IMR-90 (cell line): ENCODE data around the gene HUNK. TPM values are rescaled to one million over a fixed set of nuclear protein-coding genes. Genes with fewer than 3 reads are reported as not detected.

Experiments used
- ATAC-seq: fragments of 200-7000 bp; cut with Tn5 transposase; 2 replicates; pipeline ENCODE4 v1.9.1; 2020; ENCODE audit warnings: low read depth, mild to moderate bottlenecking, moderate library complexity
- BruUV-seq: library from RNA; stranded (reverse); fragments of 400-500 nt; replicated peaks from 2 replicates; lab custom pipeline; 2021; lab: Mats Ljungman, UMichigan
- CTCF ChIA-PET: fragments of 300-600 bp; formaldehyde crosslinking; extraction: SDS; loops from one replicate; lab custom pipeline; 2021; ENCODE audit warnings: antibody characterized with exemption; lab: Yijun Ruan, JAX
- POLR2A ChIA-PET: fragments of 300-600 bp; sonication (Branson Sonifier 250); formaldehyde crosslinking; loops from one replicate; lab custom pipeline; 2022; ENCODE audit warnings: antibody characterized with exemption; ENCODE audit not compliant: unreplicated experiment; lab: Charles Lee
- DNase-seq: peaks from one replicate; pipeline ENCODE4 v3.0.0; 2013
- H2AFZ ChIP-seq: replicated peaks from 2 replicates; pipeline ENCODE3; 2013; ENCODE audit warnings: low read length, mild to moderate bottlenecking; ENCODE audit not compliant: poor library complexity
- H2AK5ac ChIP-seq: 2 replicates; pipeline ENCODE4 v1.6.1; 2013; ENCODE audit warnings: low read depth, low read length, inconsistent platforms
- H2AK9ac ChIP-seq: replicated peaks from 2 replicates; pipeline ENCODE3; 2013; ENCODE audit warnings: mild to moderate bottlenecking, low read depth, low read length, moderate library complexity; ENCODE audit not compliant: poor library complexity
- H2BK120ac ChIP-seq: 2 replicates; pipeline ENCODE4 v1.6.1; 2013; ENCODE audit warnings: low read depth, low read length, inconsistent platforms
- H2BK15ac ChIP-seq: 3 replicates; pipeline ENCODE4 v1.6.1; 2013; ENCODE audit warnings: low read depth, low read length, inconsistent platforms
- H2BK20ac ChIP-seq: 2 replicates; pipeline ENCODE4 v1.6.1; 2013; ENCODE audit warnings: low read depth, mild to moderate bottlenecking, inconsistent platforms, low read length, moderate library complexity
- H2BK5ac ChIP-seq: 2 replicates; pipeline ENCODE4 v1.6.1; 2013; ENCODE audit warnings: mild to moderate bottlenecking, low read depth, low read length, inconsistent platforms; ENCODE audit not compliant: poor library complexity, severe bottlenecking
- H3K14ac ChIP-seq: replicated peaks from 2 replicates; pipeline ENCODE4 v1.6.1; 2013; ENCODE audit warnings: low read depth, low read length, inconsistent platforms
- H3K18ac ChIP-seq: 2 replicates; pipeline ENCODE4 v1.6.1; 2013; ENCODE audit warnings: low read depth, low read length, control low read depth
- H3K23ac ChIP-seq: 2 replicates; pipeline ENCODE4 v1.6.1; 2013; ENCODE audit warnings: low read depth, low read length, inconsistent platforms
- H3K27ac ChIP-seq: 2 replicates; pipeline ENCODE4 v1.5.1; 2013; ENCODE audit warnings: mild to moderate bottlenecking, control low read depth, low read length; ENCODE audit not compliant: insufficient read depth
- H3K27me3 ChIP-seq: 2 replicates; pipeline ENCODE4 v1.6.1; 2013; ENCODE audit warnings: low read length; ENCODE audit not compliant: control insufficient read depth, insufficient read depth
- H3K36me3 ChIP-seq: 2 replicates; pipeline ENCODE4 v1.6.1; 2013; ENCODE audit warnings: low read length, mixed read lengths; ENCODE audit not compliant: control insufficient read depth, insufficient read depth
- H3K4ac ChIP-seq: 2 replicates; pipeline ENCODE4 v1.6.1; 2013; ENCODE audit warnings: low read depth, low read length, inconsistent platforms
- H3K4me1 ChIP-seq: 2 replicates; pipeline ENCODE4 v1.6.1; 2013; ENCODE audit warnings: low read length, mixed read lengths; ENCODE audit not compliant: control insufficient read depth, insufficient read depth
- H3K4me2 ChIP-seq: 2 replicates; pipeline ENCODE4 v1.6.1; 2013; ENCODE audit warnings: low read depth, mild to moderate bottlenecking, control low read depth, low read length, moderate library complexity
- H3K4me3 ChIP-seq: 2 replicates; pipeline ENCODE4 v1.5.1; 2013; ENCODE audit warnings: low read depth, mild to moderate bottlenecking, control low read depth, low read length, moderate library complexity; ENCODE audit not compliant: insufficient read depth
- H3K56ac ChIP-seq: 2 replicates; pipeline ENCODE4 v1.6.1; 2013; ENCODE audit warnings: low read length, inconsistent platforms; ENCODE audit not compliant: insufficient read depth; ENCODE audit errors: extremely low read depth
- H3K79me1 ChIP-seq, 2 experiments: 2 replicates each; pipeline ENCODE4 v1.6.1; 2013; ENCODE audit warnings: low read length in 2 of 2, inconsistent platforms in 1 of 2, low read depth in 1 of 2
- H3K9ac ChIP-seq: 2 replicates; pipeline ENCODE4 v1.6.1; 2013; ENCODE audit warnings: low read depth, low read length, control low read depth
- H3K9me1 ChIP-seq: 2 replicates; pipeline ENCODE4 v1.6.1; 2013; ENCODE audit warnings: low read length, inconsistent platforms; ENCODE audit not compliant: insufficient read depth
- H3K9me3 ChIP-seq: 2 replicates; pipeline ENCODE4 v1.6.1; 2013; ENCODE audit warnings: low read length; ENCODE audit not compliant: control insufficient read depth, insufficient read depth
- H4K20me1 ChIP-seq: 2 replicates; pipeline ENCODE4 v1.6.1; 2013; ENCODE audit warnings: low read length, inconsistent platforms; ENCODE audit not compliant: insufficient read depth
- H4K5ac ChIP-seq: 2 replicates; pipeline ENCODE4 v1.6.1; 2013; ENCODE audit warnings: mild to moderate bottlenecking, low read depth, low read length, control low read depth
- H4K8ac ChIP-seq, 2 experiments: 2 replicates each; pipeline ENCODE4 v1.6.1; 2013; ENCODE audit warnings: low read depth in 2 of 2, low read length in 2 of 2, control low read depth in 1 of 2, inconsistent platforms in 1 of 2
- H4K91ac ChIP-seq: 2 replicates; pipeline ENCODE4 v1.6.1; 2013; ENCODE audit warnings: low read depth, low read length, inconsistent platforms; ENCODE audit not compliant: insufficient read depth
- BHLHE40 ChIP-seq: fragments of 150-350 bp; IDR thresholded peaks from 2 replicates; pipeline ENCODE4 v1.6.1; 2016; ENCODE audit warnings: mild to moderate bottlenecking, low read depth, low read length
- MAFK ChIP-seq: IDR thresholded peaks from 2 replicates; pipeline ENCODE4 v1.6.1; 2012; ENCODE audit warnings: low read depth, low read length, improper control_type of control experiment
- NFE2L2 ChIP-seq: fragments of 150-350 bp; IDR thresholded peaks from 2 replicates; pipeline ENCODE4 v1.6.1; 2016; ENCODE audit warnings: low read depth, mild to moderate bottlenecking, low read length
- RAD21 ChIP-seq: IDR thresholded peaks from 2 replicates; pipeline ENCODE4 v1.6.1; 2012; ENCODE audit warnings: low read length, improper control_type of control experiment
- RCOR1 ChIP-seq: IDR thresholded peaks from 2 replicates; pipeline ENCODE4 v1.6.1; 2012; ENCODE audit warnings: mild to moderate bottlenecking, low read length, improper control_type of control experiment; ENCODE audit not compliant: insufficient replicate concordance
- WGBS, 2 experiments: methylation state at CpG; one replicate each; pipeline versions ENCODE4 v1.1.5 to v1.1.7; 2013; ENCODE audit warnings: missing lambda C conversion rate in 2 of 2; ENCODE audit not compliant: insufficient read length in 1 of 2; ENCODE audit errors: extremely low coverage in 2 of 2; 5-methylcytosine and 5-hydroxymethylcytosine counted together
- dilution Hi-C: fragments of 300-500 bp; cut with HindIII; formaldehyde crosslinking; loops from one replicate; pipeline ENCODE4 v1.14.3; 2018; ENCODE audit warnings: low sequenced_read_pairs; ENCODE audit not compliant: unreplicated experiment
- in situ Hi-C: fragments of 300-500 bp; cut with MboI; formaldehyde crosslinking; loops from 3 replicates; pipeline ENCODE4 v1.14.3; 2019; ENCODE audit warnings: low sequenced_read_pairs, inconsistent platforms, mixed read lengths
- intact Hi-C: fragments of 100-400 bp; cut with micrococcal nuclease; formaldehyde crosslinking; loops from 2 replicates; pipeline ENCODE4 v1.10.0; 2022
- polyA plus RNA-seq, 3 experiments: library from polyadenylated mRNA; depleted of rRNA; stranded (reverse); fragments of >200 nt; gene quantifications; 2 replicates each; pipeline ENCODE4 v1.2.3, GENCODE V29; 2012; ENCODE audit warnings: low replicate concordance in 1 of 3
- total RNA-seq: library from RNA; depleted of rRNA; stranded (reverse); fragments of >200 nt; gene quantifications from 2 replicates; pipeline ENCODE4 v1.2.3, GENCODE V29; 2012
- TF ChIP-seq, protein P1 (sequence below): fragments of 150-350 bp; IDR thresholded peaks from 2 replicates; pipeline ENCODE4 v1.6.1; 2016; ENCODE audit warnings: low read depth, mild to moderate bottlenecking, low read length, moderate library complexity, borderline replicate concordance

The HUNK gene
- total and polyA plus RNA-seq, 2 of the 4 experiments (the other 2 are of a cell fraction) = 1.0 to 2.0 TPM

DNA sequence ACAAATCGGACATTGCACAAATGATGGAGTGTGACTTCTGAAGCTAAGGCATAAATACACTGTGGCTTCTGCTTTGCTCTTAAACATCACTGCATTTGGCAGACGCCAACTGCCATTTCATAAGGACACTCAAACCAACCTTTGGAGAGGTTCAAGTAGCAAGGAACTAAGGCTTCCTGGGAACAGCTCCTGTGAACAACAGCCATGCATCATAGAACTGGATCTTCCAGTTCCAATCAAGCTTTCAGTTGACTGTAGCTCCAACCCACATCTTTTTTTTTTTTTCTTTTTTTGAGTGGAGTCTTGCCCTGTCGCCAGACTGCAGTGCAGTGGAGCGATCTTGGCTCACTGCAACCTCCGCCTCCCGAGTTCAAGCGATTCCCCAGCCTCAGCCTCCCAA, 10.7 kb upstream of the HUNK start:
- intact Hi-C loops = no loop called here
- H2BK5ac ChIP-seq = no peak overlapping the region
- no peak overlapping the region for H3K23ac ChIP-seq
- WGBS, 2 experiments = 83% methylated on average over 1 of the region's 7 CpGs; no CpG with 5 or more reads in 1 of the 2 experiments
- H2AK9ac ChIP-seq = no peak overlapping the region
- no peak overlapping the region for H3K18ac ChIP-seq
- H2AFZ ChIP-seq = no peak overlapping the region
- H3K9ac ChIP-seq = no peak overlapping the region
- no peak overlapping the region for H2BK15ac ChIP-seq
- no peak overlapping the region for H4K91ac ChIP-seq
- no peak overlapping the region for H2AK5ac ChIP-seq
- no peak overlapping the region for H3K27ac ChIP-seq
- no peaks in the 10 kb centered on the region for H3K79me1 ChIP-seq
- in situ Hi-C loops = no loop called here
- H3K56ac ChIP-seq = no peak overlapping the region
- dilution Hi-C loops = no loop called here
- POLR2A ChIA-PET = no interaction called here
- CTCF ChIA-PET = interaction anchor here (0.6 to 1.1 kb wide), 3 partner anchors 255 to 396 kb away, joined by 3 read pairs; no protein-coding TSS in a partner anchor
- no peak overlapping the region for H3K4me2 ChIP-seq
- BruUV-seq = no TSS peak
- H3K4me3 ChIP-seq = no peak overlapping the region
- no peak overlapping the region for H2BK120ac ChIP-seq
- TF ChIP-seq RCOR1 = no peak
- no peak for TF ChIP-seq MAFK
- TF ChIP-seq RAD21 = no peak
- no peak for TF ChIP-seq NFE2L2
- TF ChIP-seq BHLHE40 = no peak
- TF ChIP-seq, protein P1, sequence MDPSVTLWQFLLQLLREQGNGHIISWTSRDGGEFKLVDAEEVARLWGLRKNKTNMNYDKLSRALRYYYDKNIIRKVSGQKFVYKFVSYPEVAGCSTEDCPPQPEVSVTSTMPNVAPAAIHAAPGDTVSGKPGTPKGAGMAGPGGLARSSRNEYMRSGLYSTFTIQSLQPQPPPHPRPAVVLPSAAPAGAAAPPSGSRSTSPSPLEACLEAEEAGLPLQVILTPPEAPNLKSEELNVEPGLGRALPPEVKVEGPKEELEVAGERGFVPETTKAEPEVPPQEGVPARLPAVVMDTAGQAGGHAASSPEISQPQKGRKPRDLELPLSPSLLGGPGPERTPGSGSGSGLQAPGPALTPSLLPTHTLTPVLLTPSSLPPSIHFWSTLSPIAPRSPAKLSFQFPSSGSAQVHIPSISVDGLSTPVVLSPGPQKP = no peak
- H3K4ac ChIP-seq = no peak overlapping the region
- no peaks in the 10 kb centered on the region for H3K36me3 ChIP-seq
- no peaks in the 10 kb centered on the region for H3K4me1 ChIP-seq
- no peak overlapping the region for H4K5ac ChIP-seq
- no peaks in the 10 kb centered on the region for H3K9me3 ChIP-seq
- no peak overlapping the region for H4K8ac ChIP-seq
- no peak for ATAC-seq
- no peaks in the 10 kb centered on the region for H3K9me1 ChIP-seq
- DNase-seq = no peak
- H3K27me3 ChIP-seq = peaks cover 3% of the 10 kb centered on the region
- H4K20me1 ChIP-seq = no peaks in the 10 kb centered on the region
- no peak overlapping the region for H3K14ac ChIP-seq
- H2BK20ac ChIP-seq = no peak overlapping the region
